Duodenal mucosa (tissue), 2 donors: ENCODE data around the gene ZBTB44.
A peak's percentile ranks its signal among the peaks of the same experiment; 100 is the strongest.

Experiments
- H3K27ac ChIP-seq: one replicate; pipeline ENCODE4 v1.7.0; 2013; ENCODE audit warnings: low read depth, low read length
- H3K27me3 ChIP-seq, 2 donors: one replicate each; pipeline ENCODE4 v1.7.0; 2013; ENCODE audit warnings: low read length in 2 of 2, control low read depth in 1 of 2; ENCODE audit not compliant: insufficient read depth in 2 of 2, control insufficient read depth in 1 of 2
- H3K36me3 ChIP-seq, 2 donors: one replicate each; pipeline ENCODE4 v1.7.0; 2013; ENCODE audit warnings: low read length in 2 of 2, control low read depth in 1 of 2; ENCODE audit not compliant: insufficient read depth in 2 of 2, control insufficient read depth in 1 of 2
- H3K4me1 ChIP-seq, 2 donors: one replicate each; pipeline ENCODE4 v1.7.0; 2013; ENCODE audit warnings: low read length in 2 of 2, control low read depth in 1 of 2; ENCODE audit not compliant: insufficient read depth in 2 of 2, control insufficient read depth in 1 of 2
- H3K4me3 ChIP-seq, 2 donors: one replicate each; pipeline ENCODE4 v1.7.0; 2013; ENCODE audit warnings: low read length in 2 of 2, low read depth in 1 of 2
- H3K9ac ChIP-seq, 2 donors: one replicate each; pipeline ENCODE4 v1.7.0; 2013; ENCODE audit warnings: low read length in 2 of 2, low read depth in 1 of 2
- H3K9me3 ChIP-seq, 2 donors: one replicate each; pipeline ENCODE4 v1.7.0; 2013; ENCODE audit warnings: low read length in 2 of 2, control low read depth in 1 of 2; ENCODE audit not compliant: control insufficient read depth in 1 of 2

ZBTB44 gene

DNA sequence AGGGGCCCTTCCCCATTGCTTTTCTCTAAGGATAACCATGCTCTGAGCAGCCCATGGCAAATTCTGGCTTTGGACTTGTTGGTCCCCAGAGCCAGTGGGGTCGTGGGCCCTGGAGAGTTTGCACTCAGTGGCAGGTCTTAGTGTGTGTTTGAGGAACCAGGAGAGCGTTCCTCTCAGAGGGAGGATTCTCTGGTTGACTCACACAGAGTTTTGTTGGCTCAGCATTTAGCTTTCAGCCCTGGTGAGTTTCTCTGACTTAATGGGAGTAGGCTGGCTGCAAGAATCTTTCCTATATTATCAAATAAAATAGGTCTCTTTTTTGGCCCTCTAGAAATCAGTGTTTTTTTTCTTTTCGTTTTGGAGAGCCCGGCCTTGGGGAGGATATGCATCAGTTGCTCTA is 134.2 kb downstream of the ZBTB44 start:
- H3K27me3 ChIP-seq = no peaks in the 10 kb centered on the region
- no peaks in the 10 kb centered on the region for H3K9me3 ChIP-seq
- peaks cover 40 to 60% of the 10 kb centered on the region in 2 donors for H3K4me1 ChIP-seq
- peak overlapping the region; percentile 79 for H3K27ac ChIP-seq
- peak overlapping the region; percentile 50 to 68 for H3K9ac ChIP-seq
- peak overlapping the region; percentile 48 to 52 for H3K4me3 ChIP-seq
- peaks cover 0 to 6% of the 10 kb centered on the region in 2 donors for H3K36me3 ChIP-seq

- no peaks in the 10 kb centered on the region for H3K27me3 ChIP-seq
- H3K27ac ChIP-seq = peak overlapping the region; percentile 79
- no peaks in the 10 kb centered on the region for H3K9me3 ChIP-seq
- peak overlapping the region; percentile 50 to 60 for H3K9ac ChIP-seq
- H3K4me3 ChIP-seq = peak overlapping the region; percentile 22 to 38
- peaks cover 0 to 9% of the 10 kb centered on the region in 2 donors for H3K36me3 ChIP-seq
- peaks cover 40 to 60% of the 10 kb centered on the region in 2 donors for H3K4me1 ChIP-seq
These were observed 135.1 kb downstream of the ZBTB44 start for GRCh38 chr11:130179396-130180306.

- no peaks in the 10 kb centered on the region for H3K27me3 ChIP-seq
- H3K36me3 ChIP-seq = peaks cover 5% of the 10 kb centered on the region in 2 donors
- H3K9ac ChIP-seq = peak overlapping the region; percentile 50 to 54
- H3K27ac ChIP-seq = peak overlapping the region; percentile 79
- no peaks in the 10 kb centered on the region for H3K9me3 ChIP-seq
- H3K4me1 ChIP-seq = peaks cover 40 to 58% of the 10 kb centered on the region in 2 donors
- peak overlapping the region in 1 of 2 donors; percentile 22 for H3K4me3 ChIP-seq
These were observed 136.0 kb downstream of the ZBTB44 start for GRCh38 chr11:130178441-130179339.

DNA sequence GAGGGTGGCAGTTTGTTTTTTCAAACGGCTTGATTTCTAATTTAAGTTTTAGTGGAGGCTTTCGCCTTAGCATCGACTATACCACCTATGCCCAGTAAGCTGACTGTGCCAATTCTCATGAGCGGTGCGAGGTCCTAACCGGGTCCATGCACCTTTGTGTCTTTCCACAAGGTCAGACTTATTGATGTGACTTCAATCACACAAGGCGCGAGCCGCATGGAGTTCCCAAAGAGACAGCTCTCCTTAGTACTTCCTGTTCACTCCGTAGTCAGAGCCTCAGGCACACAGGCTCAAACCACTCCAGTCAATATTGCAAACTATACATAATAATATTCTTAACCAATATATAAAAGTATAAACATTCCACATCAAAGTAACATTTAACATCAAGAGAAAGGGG is 136.9 kb downstream of the ZBTB44 start:
- H3K9me3 ChIP-seq = no peaks in the 10 kb centered on the region
- peaks cover 43 to 57% of the 10 kb centered on the region in 2 donors for H3K4me1 ChIP-seq
- H3K27ac ChIP-seq = peak overlapping the region; percentile 55
- H3K9ac ChIP-seq = peak overlapping the region in 1 of 2 donors; percentile 54
- H3K4me3 ChIP-seq = no peak overlapping the region
- H3K27me3 ChIP-seq = no peaks in the 10 kb centered on the region
- H3K36me3 ChIP-seq = peaks cover 5 to 6% of the 10 kb centered on the region in 2 donors
